Measurements from ENCODE around the gene ADAMTS15.

- TF ChIP-seq CTCF (conservative IDR thresholded peaks at IDR 0.05 in 1 of 2, IDR thresholded peaks at IDR 0.05 in 1 of 2; ENCODE audit: extremely low read depth in 1 of 2, insufficient read depth in 1 of 2, low read depth in 1 of 2, low read length in 2 of 2) (no peak), EZH2 (IDR thresholded peaks at IDR 0.05; ENCODE audit: borderline replicate concordance, low read length) (no peak)
Measured at GRCh38 chr11:130480186-130480585, 31.7 kb downstream of the ADAMTS15 start.

All from mammary epithelial cell (primary cell).